H9 (cell line): ENCODE measurements around the gene COA1. TPM values are rescaled to one million over a fixed set of nuclear protein-coding genes. Genes with fewer than 3 reads are reported as not detected.

Experiments used
- DNase-seq: peaks from one replicate; pipeline ENCODE4 v3.0.0-alpha.2; 2017
- H2AFZ ChIP-seq: one replicate; pipeline ENCODE4 v1.6.1; 2013; ENCODE audit warnings: mild to moderate bottlenecking, low read length, control low read depth, moderate library complexity
- H2AK5ac ChIP-seq: 2 replicates; pipeline ENCODE4 v1.6.1; 2013; ENCODE audit warnings: low read length, control low read depth, mixed read lengths; ENCODE audit not compliant: insufficient read length
- H2BK120ac ChIP-seq: one replicate; pipeline ENCODE4 v1.6.1; 2013; ENCODE audit warnings: low read depth, mild to moderate bottlenecking, low read length, control low read depth, inconsistent platforms; ENCODE audit not compliant: poor library complexity, severe bottlenecking
- H2BK12ac ChIP-seq: 2 replicates; pipeline ENCODE4 v1.6.1; 2013; ENCODE audit warnings: low read length, control low read depth, mixed read lengths, low read depth; ENCODE audit not compliant: insufficient read length
- H2BK15ac ChIP-seq: 2 replicates; pipeline ENCODE4 v1.6.1; 2013; ENCODE audit warnings: low read depth, low read length, control low read depth
- H2BK20ac ChIP-seq: one replicate; pipeline ENCODE4 v1.6.1; 2013; ENCODE audit warnings: low read depth, mild to moderate bottlenecking, low read length, control low read depth, inconsistent platforms; ENCODE audit not compliant: poor library complexity, severe bottlenecking
- H2BK5ac ChIP-seq: 2 replicates; pipeline ENCODE4 v1.6.1; 2013; ENCODE audit warnings: low read length, control low read depth, mixed read lengths; ENCODE audit not compliant: insufficient read length
- H3K14ac ChIP-seq: 2 replicates; pipeline ENCODE4 v1.6.1; 2013; ENCODE audit warnings: low read length, control low read depth; ENCODE audit not compliant: insufficient read depth
- H3K18ac ChIP-seq: 2 replicates; pipeline ENCODE4 v1.6.1; 2013; ENCODE audit warnings: low read depth, mild to moderate bottlenecking, mixed read lengths, low read length, control low read depth; ENCODE audit not compliant: insufficient read length
- H3K23ac ChIP-seq: 2 replicates; pipeline ENCODE4 v1.6.1; 2013; ENCODE audit warnings: low read length, control low read depth, mixed read lengths, low read depth; ENCODE audit not compliant: insufficient read length
- H3K23me2 ChIP-seq: 2 replicates; pipeline ENCODE4 v1.6.1; 2013; ENCODE audit warnings: low read depth, mild to moderate bottlenecking, mixed read lengths, low read length, control low read depth; ENCODE audit not compliant: insufficient read length, poor library complexity, severe bottlenecking
- H3K27ac ChIP-seq: 2 replicates; pipeline ENCODE4 v1.5.1; 2013; ENCODE audit warnings: low read length, control low read depth, mixed read lengths, low read depth; ENCODE audit not compliant: insufficient read length
- H3K27me3 ChIP-seq: 2 replicates; pipeline ENCODE4 v1.6.1; 2013; ENCODE audit warnings: low read length, control low read depth, inconsistent platforms; ENCODE audit not compliant: insufficient read depth
- H3K4ac ChIP-seq: 2 replicates; pipeline ENCODE4 v1.6.1; 2013; ENCODE audit warnings: low read depth, mild to moderate bottlenecking, control low read depth, inconsistent platforms, low read length, moderate library complexity
- H3K4me1 ChIP-seq: 2 replicates; pipeline ENCODE4 v1.6.1; 2013; ENCODE audit warnings: low read length, control low read depth, inconsistent platforms; ENCODE audit not compliant: insufficient read depth
- H3K4me2 ChIP-seq: 2 replicates; pipeline ENCODE4 v1.6.1; 2013; ENCODE audit warnings: low read length, control low read depth, mixed read lengths; ENCODE audit not compliant: insufficient read length, insufficient read depth
- H3K56ac ChIP-seq: 2 replicates; pipeline ENCODE4 v1.6.1; 2013; ENCODE audit warnings: low read depth, mild to moderate bottlenecking, mixed read lengths, low read length, control low read depth; ENCODE audit not compliant: insufficient read length
- H3K79me1 ChIP-seq: 2 replicates; pipeline ENCODE4 v1.6.1; 2013; ENCODE audit warnings: low read depth, mild to moderate bottlenecking, moderate library complexity, low read length, control low read depth, inconsistent platforms; ENCODE audit not compliant: insufficient read depth, poor library complexity, severe bottlenecking
- H3K79me2 ChIP-seq: 2 replicates; pipeline ENCODE4 v1.6.1; 2013; ENCODE audit warnings: low read length, control low read depth, inconsistent platforms; ENCODE audit not compliant: insufficient read depth
- H3K9ac ChIP-seq: 2 replicates; pipeline ENCODE4 v1.6.1; 2013; ENCODE audit warnings: low read length, control low read depth, mixed read lengths; ENCODE audit not compliant: insufficient read length; ENCODE audit errors: extremely low read depth
- H3K9me3 ChIP-seq: one replicate; pipeline ENCODE4 v1.6.1; 2013; ENCODE audit warnings: low read depth, low read length, inconsistent platforms; ENCODE audit not compliant: control insufficient read depth
- H3T11ph ChIP-seq: one replicate; pipeline ENCODE4 v1.6.1; 2013; ENCODE audit warnings: mild to moderate bottlenecking, low read length, control low read depth, inconsistent platforms
- H4K20me1 ChIP-seq: one replicate; pipeline ENCODE4 v1.6.1; 2013; ENCODE audit not compliant: control insufficient read depth, insufficient read length, insufficient read depth
- H4K5ac ChIP-seq: 2 replicates; pipeline ENCODE4 v1.6.1; 2013; ENCODE audit warnings: low read depth, mild to moderate bottlenecking, mixed read lengths, low read length, control low read depth; ENCODE audit not compliant: insufficient read length
- H4K8ac ChIP-seq: replicated peaks from 2 replicates; pipeline ENCODE4 v1.6.1; 2013; ENCODE audit warnings: low read length, control low read depth, mixed read lengths, low read depth; ENCODE audit not compliant: insufficient read length
- H4K91ac ChIP-seq: 2 replicates; pipeline ENCODE4 v1.6.1; 2013; ENCODE audit warnings: low read depth, mild to moderate bottlenecking, moderate library complexity, mixed read lengths, low read length, control low read depth; ENCODE audit not compliant: insufficient read length
- H3K27ac Mint-ChIP-seq, 3 experiments: 2 replicates in 2 of 3; 3 replicates in 1 of 3; pipeline ENCODE4 v1.8.0; 2020 to 2021; ENCODE audit warnings: mixed read lengths in 3 of 3, mild to moderate bottlenecking in 1 of 3, moderate library complexity in 1 of 3
- H3K27me3 Mint-ChIP-seq: 2 replicates; pipeline ENCODE4 v1.8.0; 2021; ENCODE audit warnings: low read depth, mild to moderate bottlenecking, moderate library complexity, mixed read lengths
- H3K36me3 Mint-ChIP-seq, 3 experiments: 2 replicates in 2 of 3; 3 replicates in 1 of 3; pipeline ENCODE4 v1.8.0; 2020 to 2021; ENCODE audit warnings: low read depth in 3 of 3, mixed read lengths in 3 of 3; ENCODE audit not compliant: insufficient read depth in 1 of 3
- H3K4me1 Mint-ChIP-seq, 2 experiments: 2 replicates each; pipeline ENCODE4 v1.8.0; 2020; ENCODE audit warnings: mixed read lengths in 2 of 2
- H3K4me3 Mint-ChIP-seq, 2 experiments: 2 replicates in 1 of 2; 3 replicates in 1 of 2; pipeline ENCODE4 v1.8.0; 2020 to 2021; ENCODE audit warnings: mild to moderate bottlenecking in 2 of 2, mixed read lengths in 2 of 2, moderate library complexity in 1 of 2
- H3K9me3 Mint-ChIP-seq, 2 experiments: 2 replicates in 1 of 2; 3 replicates in 1 of 2; pipeline ENCODE4 v1.8.0; 2020; ENCODE audit warnings: mild to moderate bottlenecking in 2 of 2, mixed read lengths in 2 of 2, moderate library complexity in 1 of 2
- CTCF ChIP-seq: fragments of 200-600 bp; sonication (generic); conservative IDR thresholded peaks from 3 replicates; pipeline ENCODE4 v1.8.0; 2021; ENCODE audit warnings: antibody characterized with exemption, mild to moderate bottlenecking
- WGBS: extraction: QIAGEN DNeasy Blood & Tissue Kit; methylation state at CpG from one replicate; pipeline ENCODE4 v1.1.7; 2013; ENCODE audit warnings: missing lambda C conversion rate, low lambda C conversion rate, mixed read lengths; ENCODE audit not compliant: insufficient read length; ENCODE audit errors: extremely low coverage; 5-methylcytosine and 5-hydroxymethylcytosine counted together
- total RNA-seq: library from RNA; stranded (reverse); gene quantifications from 2 replicates; pipeline ENCODE4 v1.2.1, GENCODE V29; 2021

The COA1 gene
- total RNA-seq, 1 experiment from 2014 or later: 138 TPM

- Mint-ChIP-seq H3K9me3 (no peaks in the 10 kb centered on the region), H3K4me3 (no peak overlapping the region), H3K27me3 (peaks cover 30% of the 10 kb centered on the region), H3K4me1 (peaks cover 40 to 43% of the 10 kb centered on the region in 2 experiments), H3K36me3 (no peaks in the 10 kb centered on the region), H3K27ac (no peak overlapping the region)
- Histone ChIP-seq H3K56ac (no peak overlapping the region), H4K5ac (no peak overlapping the region), H3K79me2 (0 out of 2 replicates have a peak, but pooled peaks cover 1% of the 10 kb centered on the region), H3K4me2 (no peak overlapping the region), H3T11ph (no peak overlapping the region), H3K18ac (no peak overlapping the region), H3K9me3 (no peaks in the 10 kb centered on the region), H3K4me1 (peaks cover 5% of the 10 kb centered on the region; the same call in 1 of the 2 replicates), H2BK15ac (no peak overlapping the region), H3K23me2 (peaks cover 7% of the 10 kb centered on the region), H3K14ac (no peak overlapping the region), H4K91ac (no peak overlapping the region), H3K23ac (no peak overlapping the region), H2BK12ac (no peak overlapping the region), H3K27me3 (peaks cover 5% of the 10 kb centered on the region; the same call in 1 of the 2 replicates), H2BK20ac (no peak overlapping the region), H3K9ac (no peak overlapping the region), H4K20me1 (no peaks in the 10 kb centered on the region), H2BK120ac (no peak overlapping the region), H2AFZ (no peak overlapping the region), H4K8ac (no peak overlapping the region), H2AK5ac (no peak overlapping the region), H3K79me1 (no peaks in the 10 kb centered on the region), H2BK5ac (no peak overlapping the region), H3K4ac (no peak overlapping the region), H3K27ac (no peak overlapping the region)
- WGBS: no CpG with 5 or more reads among the region's 1 CpG
- no peak for TF ChIP-seq CTCF
- no peak for DNase-seq
Observed at GRCh38 chr7:43761382-43761781, 32.1 kb upstream of the COA1 start.
